ENCODE data around the gene ATCAY. TPM values are rescaled to one million over a fixed set of nuclear protein-coding genes. Genes with fewer than 3 reads are reported as not detected.

ATCAY gene
- total and polyA plus RNA-seq, 7 donors, result 1.5 to 3.8 (median 2.1) TPM; not detected in 2

DNA sequence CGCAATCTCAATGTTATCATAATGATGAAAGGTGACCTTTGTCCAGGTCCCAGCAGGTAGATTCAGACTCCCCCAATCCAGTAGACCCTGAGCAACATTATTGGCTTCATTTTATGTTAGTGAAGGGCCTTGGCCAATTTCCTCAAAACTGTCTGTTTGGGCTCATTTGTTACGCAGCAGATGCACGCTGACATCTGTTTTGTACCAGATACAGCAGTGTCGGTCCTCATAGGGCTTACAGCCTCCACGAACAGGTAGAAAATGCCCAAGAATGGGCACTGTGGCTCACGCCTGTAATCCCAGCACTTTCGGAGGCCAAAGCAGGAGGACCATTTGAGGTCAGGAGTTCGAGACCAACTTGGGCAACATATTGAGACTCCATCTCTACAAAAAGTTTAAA, 39.3 kb downstream of the ATCAY start:
- Histone ChIP-seq H3K4me1 (no peaks in the 10 kb centered on the region), H3K36me3 (no peaks in the 10 kb centered on the region), H3K27ac (no peak overlapping the region), H3K9me3 (peaks cover 0 to 6% (median 0%) of the 10 kb centered on the region in 4 donors), H3K4me3 (no peak overlapping the region), H3K27me3 (no peaks in the 10 kb centered on the region)
- no peak for DNase-seq
- WGBS, 2 donors, result 94 to 95% methylated on average over 8 of the region's 8 CpGs
- TF ChIP-seq, protein P1, sequence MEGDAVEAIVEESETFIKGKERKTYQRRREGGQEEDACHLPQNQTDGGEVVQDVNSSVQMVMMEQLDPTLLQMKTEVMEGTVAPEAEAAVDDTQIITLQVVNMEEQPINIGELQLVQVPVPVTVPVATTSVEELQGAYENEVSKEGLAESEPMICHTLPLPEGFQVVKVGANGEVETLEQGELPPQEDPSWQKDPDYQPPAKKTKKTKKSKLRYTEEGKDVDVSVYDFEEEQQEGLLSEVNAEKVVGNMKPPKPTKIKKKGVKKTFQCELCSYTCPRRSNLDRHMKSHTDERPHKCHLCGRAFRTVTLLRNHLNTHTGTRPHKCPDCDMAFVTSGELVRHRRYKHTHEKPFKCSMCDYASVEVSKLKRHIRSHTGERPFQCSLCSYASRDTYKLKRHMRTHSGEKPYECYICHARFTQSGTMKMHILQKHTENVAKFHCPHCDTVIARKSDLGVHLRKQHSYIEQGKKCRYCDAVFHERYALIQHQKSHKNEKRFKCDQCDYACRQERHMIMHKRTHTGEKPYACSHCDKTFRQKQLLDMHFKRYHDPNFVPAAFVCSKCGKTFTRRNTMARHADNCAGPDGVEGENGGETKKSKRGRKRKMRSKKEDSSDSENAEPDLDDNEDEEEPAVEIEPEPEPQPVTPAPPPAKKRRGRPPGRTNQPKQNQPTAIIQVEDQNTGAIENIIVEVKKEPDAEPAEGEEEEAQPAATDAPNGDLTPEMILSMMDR (IDR thresholded peaks at IDR 0.05), result no peak
- TF ChIP-seq POLR2A (IDR thresholded peaks at IDR 0.05) (no peak), POLR2AphosphoS5 (IDR thresholded peaks at IDR 0.05) (no peak), EP300 (IDR thresholded peaks at IDR 0.05) (no peak)
- intact Hi-C loops (cut with DNase I), result no loop called here

DNA sequence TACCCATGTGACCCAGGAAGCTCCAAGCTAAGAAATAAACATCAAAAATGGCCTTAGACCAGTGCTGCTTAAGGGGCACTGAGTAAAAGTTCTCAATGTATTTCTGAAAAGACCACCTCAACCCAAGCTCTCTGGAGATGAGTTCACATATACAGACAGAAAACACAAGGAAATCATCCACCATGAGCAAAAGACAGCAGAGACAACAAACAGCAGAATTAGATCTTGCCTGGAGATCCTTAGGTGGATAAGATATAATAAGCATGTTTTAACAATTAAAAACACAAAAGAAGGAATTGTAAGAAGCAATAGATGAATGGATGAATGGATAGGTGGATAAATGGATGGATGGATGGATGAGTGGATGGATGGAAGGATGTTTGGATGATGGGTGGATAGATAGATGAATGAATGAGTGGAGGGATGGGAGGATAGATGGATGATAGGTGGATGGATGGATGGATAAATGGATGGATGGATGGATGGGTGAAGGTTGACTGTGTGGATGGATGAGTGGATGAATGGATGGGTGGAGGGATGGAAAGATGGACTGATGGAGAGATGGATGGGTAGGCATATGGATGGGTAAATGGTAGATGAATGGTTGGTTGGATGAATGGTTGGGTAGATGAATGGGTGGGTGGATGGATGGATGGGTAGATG, 42.7 kb downstream of the ATCAY start:
- intact Hi-C loops (cut with DNase I), result no loop called here
- no peak overlapping the region for H3K27ac ChIP-seq
- no peak for TF ChIP-seq EP300 (IDR thresholded peaks at IDR 0.05)
- TF ChIP-seq, protein P1 (IDR thresholded peaks at IDR 0.05), result no peak
- TF ChIP-seq POLR2AphosphoS5 (IDR thresholded peaks at IDR 0.05), result no peak
- TF ChIP-seq POLR2A (IDR thresholded peaks at IDR 0.05), result no peak
- peaks cover 0 to 6% (median 0%) of the 10 kb centered on the region in 4 donors for H3K9me3 ChIP-seq
- H3K36me3 ChIP-seq, result no peaks in the 10 kb centered on the region
- DNase-seq, result no peak
- H3K4me3 ChIP-seq, result no peak overlapping the region
- H3K4me1 ChIP-seq, result no peaks in the 10 kb centered on the region
- H3K27me3 ChIP-seq, result no peaks in the 10 kb centered on the region

DNA sequence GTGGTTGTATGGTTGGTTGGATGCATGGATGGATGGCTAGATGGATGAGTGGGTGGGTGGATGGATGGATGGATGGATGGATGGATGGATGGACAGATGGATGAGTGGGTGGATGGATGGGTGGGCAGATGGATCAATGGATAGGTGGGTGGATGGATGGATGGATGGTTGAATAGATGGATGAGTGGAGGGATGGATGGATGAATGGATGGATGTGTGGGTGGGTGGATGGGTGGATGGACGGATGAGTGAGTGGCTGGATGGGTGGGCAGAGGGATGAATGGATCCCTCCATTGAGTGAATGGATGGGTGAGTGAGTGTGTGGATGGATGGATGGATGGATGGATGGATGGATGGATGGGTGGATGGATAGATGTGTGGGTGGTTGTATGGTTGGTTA, 43.4 kb downstream of the ATCAY start:
- Histone ChIP-seq H3K36me3 (no peaks in the 10 kb centered on the region), H3K4me1 (no peaks in the 10 kb centered on the region), H3K4me3 (no peak overlapping the region), H3K27me3 (no peaks in the 10 kb centered on the region), H3K9me3 (peaks cover 0 to 6% (median 0%) of the 10 kb centered on the region in 4 donors), H3K27ac (no peak overlapping the region)
- TF ChIP-seq POLR2A (IDR thresholded peaks at IDR 0.05) (no peak), POLR2AphosphoS5 (IDR thresholded peaks at IDR 0.05) (no peak), EP300 (IDR thresholded peaks at IDR 0.05) (no peak)
- TF ChIP-seq, protein P1 (IDR thresholded peaks at IDR 0.05), result no peak
- WGBS, 2 donors, result 85 to 88% methylated on average over 1 of the region's 1 CpG
- intact Hi-C loops (cut with DNase I), result no loop called here
- no peak for DNase-seq

DNA sequence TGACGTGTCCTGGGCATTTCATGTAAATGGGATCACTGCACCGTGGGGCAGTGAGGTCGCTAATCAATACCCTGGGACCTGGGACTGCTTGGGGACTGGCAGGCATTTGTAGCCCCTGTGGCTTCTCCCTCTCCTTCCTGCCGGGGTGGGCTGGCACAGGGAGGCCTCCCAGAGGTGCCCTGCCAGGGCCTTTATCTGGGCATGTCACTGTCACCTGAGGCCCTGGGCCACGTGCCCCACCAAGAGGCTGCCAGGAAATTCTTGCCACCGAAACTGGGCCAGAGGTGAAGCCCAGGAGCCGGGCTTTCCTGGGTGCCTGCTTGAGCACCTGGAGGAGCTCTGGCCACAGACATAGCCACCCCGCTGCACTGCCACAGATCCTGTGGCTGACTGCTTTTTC, 50.6 kb downstream of the ATCAY start:
- intact Hi-C loops (cut with DNase I), result no loop called here
- Histone ChIP-seq H3K27me3 (peaks cover 8 to 26% (median 16%) of the 10 kb centered on the region in 3 donors), H3K4me1 (peaks cover 0 to 11% (median 9%) of the 10 kb centered on the region in 4 donors), H3K4me3 (no peak overlapping the region), H3K27ac (no peak overlapping the region), H3K36me3 (no peaks in the 10 kb centered on the region), H3K9me3 (no peaks in the 10 kb centered on the region)
- 44 to 68% methylated on average over 8 of the region's 8 CpGs for whole genome bisulfite sequencing, 2 donors
- TF ChIP-seq POLR2A (IDR thresholded peaks at IDR 0.05), result no peak
- no peak for TF ChIP-seq POLR2AphosphoS5 (IDR thresholded peaks at IDR 0.05)
- TF ChIP-seq EP300 (IDR thresholded peaks at IDR 0.05), result no peak
- TF ChIP-seq, protein P1 (IDR thresholded peaks at IDR 0.05), result no peak
- DNase-seq, result no peak
